Fibroblast of pulmonary artery (primary cell): ENCODE measurements around the gene P2RX1.

Source experiments
- DNase-seq: peaks from one replicate; pipeline ENCODE4 v3.0.0-alpha.2; 2010; ENCODE audit warnings: low read depth
- H3K4me3 ChIP-seq: replicated peaks from 2 replicates; pipeline ENCODE4 v1.5.1; 2011; ENCODE audit warnings: low read depth, mild to moderate bottlenecking, control low read depth, low read length, moderate library complexity
- CTCF ChIP-seq: IDR thresholded peaks from 2 replicates; pipeline ENCODE4 v1.5.1; 2011; ENCODE audit warnings: mild to moderate bottlenecking, control low read depth, low read length, inconsistent platforms; ENCODE audit errors: missing control alignments

The P2RX1 gene

DNA sequence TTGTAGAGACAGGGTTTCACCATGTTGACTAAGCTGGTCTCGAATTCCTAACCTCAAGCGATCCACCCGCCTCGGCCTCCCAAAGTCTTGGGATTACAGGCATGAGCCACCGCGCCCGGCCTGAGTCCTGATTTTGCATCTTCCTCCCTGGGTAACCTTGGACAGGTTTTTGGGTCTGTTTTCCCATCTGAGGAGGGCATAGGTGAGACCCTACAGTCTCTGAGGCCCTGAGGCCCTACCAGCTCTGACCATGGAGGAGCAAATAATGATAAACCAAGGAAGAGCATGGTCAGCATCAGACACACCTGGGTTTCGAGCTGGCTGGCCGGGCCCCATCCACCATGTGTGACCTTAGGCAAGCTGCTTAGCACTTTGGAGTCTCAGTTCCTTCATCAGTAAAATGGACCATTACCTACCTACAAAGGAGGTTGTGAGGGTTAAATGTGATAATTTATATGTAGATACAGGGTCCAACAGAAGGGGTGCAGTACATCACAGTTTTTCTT, 69.0 kb downstream of the P2RX1 start:
- TF ChIP-seq CTCF, result no peak
- no peak for DNase-seq

More for the DNA sequence above, 69.0 kb downstream of the P2RX1 start:
- no peak overlapping the region for H3K4me3 ChIP-seq
